Inflammatory macrophage treated with lipopolysaccharide for 4 hours (primary cell): ENCODE results near the gene RFT1.
"Not testable (repeated sequence)": the region's sequence is repeated elsewhere in the genome, so short reads cannot be mapped to it uniquely, and the experiment has no call there.

ENCODE experiments used
- DNase-seq: peaks from one replicate; pipeline ENCODE4 v3.0.0-alpha.2; 2020

Gene RFT1

GRCh38 chr3:53065841-53066480 is 64.3 kb downstream of the RFT1 start:
- no peak for DNase-seq

GRCh38 chr3:53062905-53063304 is 67.3 kb downstream of the RFT1 start:
- no peak for DNase-seq

DNA sequence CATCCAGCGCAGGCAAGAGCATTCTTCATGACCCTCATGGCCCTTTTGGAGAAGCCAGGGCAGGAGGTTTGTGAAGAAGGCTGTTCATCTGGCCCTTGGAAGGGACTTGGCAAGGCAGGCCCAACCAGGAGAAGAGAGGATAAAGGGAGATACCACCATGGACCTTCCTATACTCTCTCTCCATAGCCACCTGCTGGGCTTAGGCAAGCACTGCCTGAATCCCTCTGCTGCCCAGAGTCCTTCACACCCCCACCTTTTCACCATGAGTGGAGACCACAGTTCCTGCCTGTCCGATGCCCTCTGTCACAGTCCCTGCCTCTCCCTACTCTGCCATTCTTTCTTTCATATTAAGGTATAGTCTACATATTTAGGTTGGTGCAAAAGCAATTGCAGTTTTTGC is 73.8 kb downstream of the RFT1 start:
- no peak for DNase-seq

- not testable (repeated sequence) for DNase-seq
These were observed 76.0 kb downstream of the RFT1 start for GRCh38 chr3:53054233-53054632.

- no peak for DNase-seq
These were observed 78.3 kb downstream of the RFT1 start for GRCh38 chr3:53051929-53052328.

DNA sequence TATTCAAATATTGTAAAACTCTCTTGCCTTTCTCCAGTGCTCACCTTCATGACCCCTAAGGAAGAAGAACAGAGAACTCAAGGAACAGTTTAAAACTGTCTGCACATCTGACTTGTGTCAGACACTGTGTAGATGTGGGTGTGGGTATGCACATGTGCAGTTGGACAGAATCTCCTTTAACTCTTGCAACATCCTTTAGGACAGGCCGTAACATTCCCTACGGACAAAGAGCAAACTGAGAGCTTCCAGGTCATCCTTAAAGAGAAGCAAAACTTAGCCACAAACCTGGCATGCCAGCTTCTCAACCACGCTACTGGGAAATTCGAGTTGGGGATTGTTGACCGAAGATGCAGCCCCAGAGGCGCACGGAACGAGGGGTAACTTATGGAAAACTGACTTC is 80.2 kb downstream of the RFT1 start:
- DNase-seq = no peak

GRCh38 chr3:53046171-53047170 is 83.8 kb downstream of the RFT1 start:
- peak; percentile 66 for DNase-seq

DNA sequence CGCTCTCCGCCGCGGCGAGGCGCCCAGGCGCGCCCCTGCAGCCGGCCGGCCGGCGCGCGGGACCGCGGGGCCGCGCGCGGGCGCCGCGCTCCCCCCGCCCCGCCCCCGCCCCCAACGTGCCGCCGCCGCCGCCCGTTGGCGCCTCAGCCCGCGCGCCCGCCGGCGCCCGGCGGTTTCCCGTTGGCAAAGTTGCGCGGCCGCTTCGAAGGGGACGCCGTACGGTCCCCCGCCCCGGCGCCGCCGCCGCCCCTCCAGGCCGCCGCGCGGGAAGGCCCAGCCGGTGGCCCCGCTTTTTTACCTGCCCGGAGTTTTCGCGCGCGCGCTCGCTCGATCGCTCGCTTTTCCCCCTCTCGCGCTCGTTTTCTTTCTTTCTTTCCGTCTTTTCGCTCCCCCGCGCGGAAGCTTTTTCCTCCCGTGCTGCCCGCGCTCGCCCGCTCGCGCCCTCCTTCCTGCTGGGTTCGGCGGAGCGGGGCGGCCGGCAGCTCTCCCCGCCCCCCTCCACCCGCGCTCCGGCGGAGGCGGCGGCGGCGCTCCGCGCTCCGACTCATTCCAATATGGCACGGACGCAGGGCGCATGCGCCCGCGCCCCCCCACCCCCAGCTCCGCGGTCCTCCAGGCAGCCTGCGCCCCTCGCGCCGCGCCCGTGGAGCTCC is 84.6 kb downstream of the RFT1 start, which contains the start of gene SFMBT1:
Gene SFMBT1 (minus strand): TSS at position 556 of the 653 bp plus-strand sequence. CDS start 76,945 bp downstream, outside the sequence.
- peak; percentile 73 for DNase-seq

DNA sequence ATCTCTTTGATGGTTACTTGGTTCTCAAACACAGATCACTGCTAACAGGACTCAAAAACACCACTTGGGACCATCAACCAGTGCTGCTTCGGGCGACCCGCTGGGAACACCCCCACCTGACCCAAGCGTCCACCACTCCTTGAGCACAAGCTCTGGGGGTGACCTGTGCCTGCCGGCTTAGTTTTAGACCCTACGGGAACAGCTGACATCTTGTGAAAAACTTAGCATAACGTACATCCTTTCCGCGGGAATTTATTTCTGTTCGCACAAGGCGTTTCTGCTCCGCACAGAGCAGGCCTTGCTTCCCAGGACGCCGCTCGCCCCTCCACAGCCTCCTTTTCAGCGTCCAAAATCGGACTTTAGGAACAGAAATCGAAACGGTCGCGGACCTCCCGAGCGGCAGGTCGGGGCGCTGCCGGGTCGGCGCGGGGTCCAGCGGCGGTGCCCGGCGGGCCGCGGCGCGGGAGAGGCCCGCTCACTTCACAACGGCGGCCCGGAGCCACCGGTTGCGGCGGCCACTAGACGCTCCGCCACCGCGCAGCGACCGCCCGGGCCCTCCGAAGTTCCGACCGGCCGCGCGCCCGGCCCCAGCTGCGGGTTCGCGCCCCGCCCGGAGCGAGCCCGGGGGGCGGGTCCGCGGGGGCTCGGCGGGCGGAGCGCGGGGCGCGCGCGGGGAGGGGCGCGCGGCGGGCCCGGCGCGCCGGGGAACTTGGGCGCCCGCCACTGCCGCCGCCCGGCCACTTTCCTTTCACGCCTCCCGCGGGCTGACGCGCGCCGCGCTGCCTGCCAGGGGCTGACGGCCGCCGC is 85.3 kb downstream of the RFT1 start:
- peak; percentile 67 for DNase-seq

DNA sequence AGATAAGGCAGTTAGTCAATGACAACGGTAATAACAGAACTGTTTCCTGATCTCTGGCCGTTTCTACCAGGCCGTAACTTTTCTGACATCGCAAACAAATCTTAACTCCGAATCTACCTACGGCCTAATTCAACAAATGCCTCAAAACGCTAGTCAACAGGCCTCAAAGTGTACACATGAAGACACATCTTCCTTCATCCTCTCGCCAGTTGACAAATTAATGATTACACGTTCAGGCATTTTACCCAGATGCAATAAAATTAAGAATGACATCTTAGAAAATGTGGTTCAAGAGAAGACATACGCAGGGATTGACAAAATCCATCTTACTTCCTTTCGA is 85.9 kb downstream of the RFT1 start:
- no peak for DNase-seq

DNA sequence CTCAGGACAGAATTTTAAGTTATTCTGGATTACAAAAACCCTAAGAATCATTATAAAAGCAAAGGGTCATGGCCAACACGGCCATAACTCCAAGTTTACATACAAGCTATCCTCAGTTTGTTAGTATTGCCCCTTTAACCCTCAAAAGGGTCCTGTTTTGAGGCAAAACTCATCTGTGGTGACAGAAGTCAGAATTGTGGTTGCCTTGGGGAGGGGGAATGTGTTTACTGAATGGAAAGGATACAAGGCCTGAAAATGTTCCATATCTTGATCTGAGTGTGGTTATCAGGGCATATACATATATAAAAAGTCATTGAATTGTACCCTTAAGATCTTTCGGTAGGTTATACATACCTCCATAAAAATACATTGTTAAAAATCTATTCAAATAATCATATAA is 86.5 kb downstream of the RFT1 start:
- DNase-seq = no peak

- no peak for DNase-seq
These were observed 87.6 kb downstream of the RFT1 start for GRCh38 chr3:53042651-53043050.

DNA sequence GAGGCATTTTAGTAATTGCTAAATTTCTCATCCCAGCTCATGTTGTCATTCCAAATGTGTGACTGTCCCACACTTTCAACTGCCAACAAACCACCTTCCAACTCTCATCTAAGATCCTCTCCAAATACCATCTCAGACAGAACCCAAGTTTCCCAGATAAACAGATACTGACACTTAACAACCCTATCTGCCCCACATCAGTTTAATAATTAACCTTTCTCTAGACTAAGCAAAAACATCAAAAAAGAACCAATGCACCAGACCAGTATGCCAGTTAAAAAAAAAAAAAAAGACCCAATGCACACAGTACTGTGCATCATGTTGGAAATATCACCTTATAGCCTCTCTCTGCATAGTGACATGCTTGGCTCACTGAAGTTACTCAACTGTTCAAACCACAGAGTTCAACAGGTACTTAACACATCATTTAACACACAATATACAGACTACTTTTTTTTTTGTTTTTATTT is 89.8 kb downstream of the RFT1 start:
- no peak for DNase-seq

DNA sequence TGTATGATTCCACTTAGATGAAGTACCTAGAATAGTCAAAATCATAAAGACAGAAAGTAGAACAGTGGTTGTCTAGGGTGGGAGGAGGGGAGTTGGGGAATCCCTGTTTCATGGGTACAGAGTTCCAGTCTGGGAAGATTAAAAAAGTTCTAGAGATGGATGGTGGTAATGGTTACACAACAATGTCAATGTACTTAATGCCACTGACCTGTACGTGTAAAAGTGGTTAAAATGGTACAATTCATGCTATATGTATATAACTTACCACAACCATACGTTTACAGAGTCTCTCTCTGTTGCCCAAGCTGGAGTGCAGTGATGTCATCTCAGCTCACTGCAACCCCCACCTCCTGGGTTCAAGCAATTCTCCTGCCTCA is 90.9 kb downstream of the RFT1 start:
- DNase-seq = no peak

DNA sequence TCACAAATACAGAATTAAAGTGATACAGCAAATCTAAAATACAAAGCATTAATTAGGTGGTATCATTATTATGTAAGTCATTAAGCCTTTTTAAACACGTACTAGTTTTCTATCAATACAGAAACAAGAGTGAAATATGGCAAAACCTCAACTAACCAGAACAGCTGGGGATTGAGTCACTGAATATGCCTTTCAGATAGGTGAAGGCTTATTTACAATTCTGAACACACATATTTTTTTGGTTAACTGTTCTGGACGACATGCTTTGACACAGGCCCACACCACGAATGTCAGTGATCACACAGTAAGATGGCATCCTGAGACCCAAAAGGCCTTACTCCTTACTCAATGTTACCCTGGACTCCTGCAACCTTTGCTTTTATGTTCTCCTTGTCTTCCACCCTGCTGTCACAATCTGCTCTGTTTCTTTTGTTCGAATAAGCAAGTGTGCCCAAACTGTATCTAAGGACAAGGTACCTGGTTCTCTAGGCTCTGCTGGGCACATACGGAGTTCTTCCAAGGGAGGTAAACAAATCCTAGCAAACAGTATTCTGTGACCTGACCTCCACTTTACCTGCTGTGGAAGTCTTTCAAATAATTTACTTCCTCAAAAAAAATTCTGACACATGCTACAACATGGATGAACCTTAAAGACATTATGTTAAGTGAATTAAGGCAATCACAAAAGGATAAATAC is 91.4 kb downstream of the RFT1 start:
- no peak for DNase-seq
